Panc1 (cell line): ENCODE results near the gene KAZN.

Source experiments
- CTCF ChIP-seq: fragments of 450-650 bp; IDR thresholded peaks from 2 replicates; pipeline ENCODE4 v1.5.1; 2017; ENCODE audit warnings: mild to moderate bottlenecking
- POLR2AphosphoS5 ChIP-seq: IDR thresholded peaks from 2 replicates; pipeline ENCODE4 v1.6.1; 2012; ENCODE audit warnings: mild to moderate bottlenecking, low read depth, low read length, moderate library complexity
- REST ChIP-seq, 2 experiments: IDR thresholded peaks; 2 replicates each; pipeline ENCODE4 v1.6.1; 2011 to 2012; ENCODE audit warnings: low read depth in 2 of 2, control low read depth in 1 of 2, low read length in 1 of 2, mild to moderate bottlenecking in 1 of 2, moderate library complexity in 1 of 2; ENCODE audit not compliant: insufficient read depth in 1 of 2
- SIN3A ChIP-seq: IDR thresholded peaks from 2 replicates; pipeline ENCODE4 v1.6.1; 2012; ENCODE audit warnings: low read depth, mild to moderate bottlenecking, low read length, moderate library complexity, borderline replicate concordance; ENCODE audit not compliant: insufficient read depth
- TCF7L2 ChIP-seq: IDR thresholded peaks from 2 replicates; pipeline ENCODE4 v1.6.1; 2011; ENCODE audit warnings: mild to moderate bottlenecking, low read depth, low read length, inconsistent platforms

GRCh38 chr1:14855268-14855667, 256.8 kb downstream of the KAZN start:
- no peak for TF ChIP-seq CTCF
- TF ChIP-seq POLR2AphosphoS5 = no peak
- no peak for TF ChIP-seq REST (IDR thresholded peaks at IDR 0.05; ENCODE audit: insufficient read depth in 1 of 2, low read depth in 2 of 2, low read length in 1 of 2)
- no peak for TF ChIP-seq SIN3A
- no peak for TF ChIP-seq TCF7L2
